HFF-Myc (cell line): Measurements from ENCODE around the gene CTAG1A.

ENCODE experiments used
- DNase-seq: peaks from one replicate; pipeline ENCODE4 v3.0.0-alpha.2; 2011; ENCODE audit warnings: low read depth; ENCODE audit errors: extremely low read depth
- H3K4me3 ChIP-seq: replicated peaks from 2 replicates; pipeline ENCODE4 v1.5.1; 2011; ENCODE audit warnings: low read depth, mild to moderate bottlenecking, control low read depth, low read length
- TF ChIP-seq, protein P1 (sequence below): IDR thresholded peaks from 2 replicates; pipeline ENCODE4 v1.5.1; 2012; ENCODE audit warnings: mild to moderate bottlenecking, low read depth, low read length, control low read depth; ENCODE audit errors: missing control alignments

Gene CTAG1A

DNA sequence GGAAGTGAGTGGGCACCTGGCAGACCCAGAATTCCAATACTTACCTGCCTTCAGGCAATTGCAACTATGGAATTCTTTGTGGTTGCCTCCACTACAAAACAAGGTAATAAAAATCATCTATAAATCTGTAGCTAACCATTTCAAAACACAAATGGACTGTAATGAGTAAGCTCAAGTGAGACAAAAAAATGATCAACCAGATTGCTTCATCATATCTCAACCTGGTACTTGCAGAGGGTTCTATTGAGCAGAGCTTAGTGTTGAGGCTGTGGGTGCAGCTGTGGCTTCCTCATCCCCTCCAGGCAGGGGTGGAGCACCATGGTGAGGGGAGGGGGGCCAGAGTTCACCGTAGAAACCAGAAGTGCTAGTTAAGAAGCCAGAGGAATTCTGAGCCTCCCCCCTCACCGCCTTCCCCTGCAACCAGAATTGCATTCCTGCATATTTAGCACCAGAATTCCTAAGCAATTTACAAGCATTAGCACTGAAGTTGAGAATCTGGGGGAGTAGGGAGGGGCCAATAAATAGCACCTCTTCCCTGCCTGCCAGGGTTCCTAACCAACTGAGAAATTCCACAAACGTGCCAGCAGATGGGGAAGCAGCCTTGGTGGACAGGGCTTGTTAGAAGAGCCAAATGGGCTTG lies 11.5 kb downstream of the CTAG1A start:
- TF ChIP-seq, protein P1, sequence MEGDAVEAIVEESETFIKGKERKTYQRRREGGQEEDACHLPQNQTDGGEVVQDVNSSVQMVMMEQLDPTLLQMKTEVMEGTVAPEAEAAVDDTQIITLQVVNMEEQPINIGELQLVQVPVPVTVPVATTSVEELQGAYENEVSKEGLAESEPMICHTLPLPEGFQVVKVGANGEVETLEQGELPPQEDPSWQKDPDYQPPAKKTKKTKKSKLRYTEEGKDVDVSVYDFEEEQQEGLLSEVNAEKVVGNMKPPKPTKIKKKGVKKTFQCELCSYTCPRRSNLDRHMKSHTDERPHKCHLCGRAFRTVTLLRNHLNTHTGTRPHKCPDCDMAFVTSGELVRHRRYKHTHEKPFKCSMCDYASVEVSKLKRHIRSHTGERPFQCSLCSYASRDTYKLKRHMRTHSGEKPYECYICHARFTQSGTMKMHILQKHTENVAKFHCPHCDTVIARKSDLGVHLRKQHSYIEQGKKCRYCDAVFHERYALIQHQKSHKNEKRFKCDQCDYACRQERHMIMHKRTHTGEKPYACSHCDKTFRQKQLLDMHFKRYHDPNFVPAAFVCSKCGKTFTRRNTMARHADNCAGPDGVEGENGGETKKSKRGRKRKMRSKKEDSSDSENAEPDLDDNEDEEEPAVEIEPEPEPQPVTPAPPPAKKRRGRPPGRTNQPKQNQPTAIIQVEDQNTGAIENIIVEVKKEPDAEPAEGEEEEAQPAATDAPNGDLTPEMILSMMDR, result no peak
- H3K4me3 ChIP-seq, result no peak overlapping the region
- DNase-seq, result no peak

DNA sequence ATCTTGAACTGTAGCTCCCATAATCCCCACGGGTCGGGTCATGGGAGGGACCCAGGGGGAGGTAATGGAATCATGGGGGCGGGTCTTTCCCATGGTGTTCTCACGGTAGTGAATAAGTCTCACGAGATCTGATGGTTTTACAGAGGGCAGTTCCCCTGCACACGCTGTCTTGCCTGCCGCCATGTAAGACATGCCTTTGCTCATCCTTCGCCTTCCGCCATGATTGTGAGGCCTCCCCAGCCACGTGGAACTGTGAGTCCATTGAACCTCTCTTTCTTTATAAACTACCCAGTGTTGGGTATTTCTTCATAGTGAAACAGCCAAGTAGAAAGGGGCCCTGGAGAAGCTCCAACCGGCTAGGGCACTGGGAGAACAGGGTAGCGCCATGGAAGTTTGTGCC lies 12.3 kb downstream of the CTAG1A start:
- TF ChIP-seq, protein P1, result no peak
- no peak overlapping the region for H3K4me3 ChIP-seq

DNA sequence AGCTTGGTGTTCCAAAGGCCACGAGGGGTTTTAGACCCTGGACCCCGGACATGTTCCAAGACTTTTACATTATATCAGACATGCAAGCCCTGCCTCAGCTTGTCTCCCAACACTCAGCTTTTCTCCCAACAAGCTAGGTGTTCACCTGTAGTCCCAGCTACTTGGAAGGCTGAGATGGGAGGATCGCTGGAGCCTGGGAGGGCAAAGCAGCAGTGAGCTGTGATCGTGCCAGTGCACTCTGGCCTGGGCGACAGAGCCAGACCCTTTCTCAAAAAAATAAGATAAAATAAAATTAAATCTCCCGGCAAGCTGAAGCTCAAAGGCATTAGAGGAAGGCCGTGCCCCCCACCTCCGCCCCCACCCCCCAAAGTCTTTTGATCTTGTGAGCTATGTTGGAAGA lies 13.7 kb downstream of the CTAG1A start:
- H3K4me3 ChIP-seq, result no peak overlapping the region
- DNase-seq, result no peak
- TF ChIP-seq, protein P1, result no peak

More for the DNA sequence above, 12.3 kb downstream of the CTAG1A start:
- DNase-seq, result no peak

DNA sequence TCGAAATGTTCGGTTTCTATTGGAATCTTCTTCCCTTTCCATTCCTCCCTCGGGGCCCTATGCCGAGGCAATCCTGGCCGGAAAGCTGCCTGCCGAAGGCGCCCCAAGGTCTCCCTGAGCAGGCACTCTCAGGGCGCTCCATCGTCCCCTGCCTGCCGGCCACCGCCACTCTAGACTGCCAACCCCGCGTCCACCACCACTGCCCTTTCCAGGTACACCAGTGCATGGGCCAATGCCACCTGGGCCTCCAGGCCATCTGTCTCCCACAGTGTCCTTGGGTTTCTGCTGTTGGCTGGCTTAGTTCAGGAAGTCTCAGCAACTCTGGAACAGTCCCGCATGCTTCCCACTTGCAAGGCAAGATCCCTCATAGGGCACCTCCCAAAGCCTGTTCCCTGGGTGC lies 14.6 kb downstream of the CTAG1A start:
- H3K4me3 ChIP-seq, result no peak overlapping the region
- TF ChIP-seq, protein P1, result no peak
- DNase-seq, result no peak

DNA sequence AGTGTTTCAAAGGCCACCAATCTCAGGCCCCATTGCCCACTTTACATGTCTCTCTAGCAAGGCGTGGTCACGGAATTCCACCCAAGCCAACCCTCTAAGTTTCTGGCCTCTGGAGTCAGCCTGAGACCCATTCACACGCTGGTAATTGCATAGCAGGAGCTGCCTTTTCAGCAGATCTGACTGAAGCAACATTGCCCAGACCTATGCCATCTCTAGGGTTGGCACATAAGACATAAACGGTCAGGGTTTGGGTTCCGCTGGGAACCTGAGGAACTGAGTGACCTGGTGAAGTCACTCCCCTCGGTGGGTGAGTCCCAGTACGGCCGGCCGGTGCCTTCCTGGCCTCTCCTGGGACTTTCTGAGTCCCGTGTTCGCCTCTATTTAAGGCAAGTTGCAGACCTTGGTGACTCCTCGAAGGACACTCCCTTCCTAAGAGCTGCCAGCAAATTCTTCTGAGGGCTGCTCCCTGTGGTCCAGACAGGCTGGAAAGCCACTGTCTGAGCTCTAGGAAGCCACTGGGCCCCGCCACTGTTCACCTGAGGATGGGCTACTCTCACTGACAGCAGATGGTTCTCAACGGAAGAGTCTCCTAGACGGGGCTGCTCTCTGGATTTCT lies 15.9 kb downstream of the CTAG1A start:
- no peak overlapping the region for H3K4me3 ChIP-seq
- TF ChIP-seq, protein P1, result no peak
- DNase-seq, result no peak

DNA sequence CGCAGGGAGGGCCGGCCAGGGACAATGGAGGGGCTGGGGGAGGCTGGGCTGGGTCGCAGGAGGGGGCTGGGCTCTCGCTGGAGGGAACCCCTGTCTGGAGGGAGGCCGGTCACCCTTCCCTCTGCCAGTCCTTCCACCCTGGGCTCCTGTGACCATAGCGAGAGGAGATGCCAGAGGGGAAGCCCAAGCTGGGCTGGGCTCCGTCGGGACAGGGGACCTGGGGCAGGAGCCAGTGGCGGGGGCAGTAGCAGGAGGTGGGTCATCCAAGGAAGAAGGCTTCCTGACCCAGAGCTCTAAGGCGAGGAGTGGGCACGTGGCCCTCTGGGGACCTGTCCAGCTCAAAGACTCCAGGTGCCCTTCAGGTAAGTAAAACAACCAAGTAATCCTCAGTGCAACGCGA lies 17.3 kb downstream of the CTAG1A start:
- TF ChIP-seq, protein P1, result no peak
- DNase-seq, result no peak

More for the DNA sequence above, 17.3 kb downstream of the CTAG1A start:
- H3K4me3 ChIP-seq, result no peak overlapping the region
